ENCODE measurements around the gene ACTA1. TPM values are rescaled to one million over a fixed set of nuclear protein-coding genes. Genes with fewer than 3 reads are reported as not detected.

The ACTA1 gene
- total RNA-seq, 1 experiment from 2014 or later = 0.80 TPM

- Histone ChIP-seq H3K9ac (ENCODE audit: low read length) (no peak overlapping the region), H3K9me2 (replicated peaks; ENCODE audit: low read length) (no peaks in the 10 kb centered on the region), H3K27ac (ENCODE audit: low read length) (no peak overlapping the region), H3K27me3 (ENCODE audit: low read length) (no peaks in the 10 kb centered on the region), H3K36me3 (ENCODE audit: low read depth, low read length) (no peaks in the 10 kb centered on the region), H3K4me1 (ENCODE audit: insufficient read depth, low read length) (peaks cover 8% of the 10 kb centered on the region), H3K9me3 (ENCODE audit: low read length) (no peaks in the 10 kb centered on the region), H3K4me3 (ENCODE audit: low read length) (no peak overlapping the region), H3F3A (ENCODE audit: low read length, unreplicated experiment) (no peaks in the 10 kb centered on the region), H3K79me2 (ENCODE audit: low read length) (no peaks in the 10 kb centered on the region), H2AFZ (ENCODE audit: low read length) (0 out of 2 replicates have a peak overlapping the region, but pooled peaks have one; percentile 37), H4K20me1 (ENCODE audit: low read length) (no peaks in the 10 kb centered on the region), H3K4me2 (ENCODE audit: low read length) (peak overlapping the region; percentile 45)
- intact Hi-C loops (cut with micrococcal nuclease) = no loop called here
- ChIA-PET POLR2A (ENCODE audit: unreplicated experiment) (no interaction called here), CTCF (no interaction called here)
- no TSS peak for BruUV-seq (replicated peaks)
- DNase-seq (peak; percentile 72), ATAC-seq (peak; percentile 97)
- TF ChIP-seq EZH2phosphoT487 (IDR thresholded peaks at IDR 0.05; ENCODE audit: borderline replicate concordance, low read length) (no peak), CTCF (conservative IDR thresholded peaks at IDR 0.05; ENCODE audit: low read depth, low read length) (no peak), EZH2 (IDR thresholded peaks at IDR 0.05; ENCODE audit: low read length, unreplicated experiment) (no peak)
Measured at GRCh38 chr1:229410692-229411433, 23.0 kb downstream of the ACTA1 start.

DNA sequence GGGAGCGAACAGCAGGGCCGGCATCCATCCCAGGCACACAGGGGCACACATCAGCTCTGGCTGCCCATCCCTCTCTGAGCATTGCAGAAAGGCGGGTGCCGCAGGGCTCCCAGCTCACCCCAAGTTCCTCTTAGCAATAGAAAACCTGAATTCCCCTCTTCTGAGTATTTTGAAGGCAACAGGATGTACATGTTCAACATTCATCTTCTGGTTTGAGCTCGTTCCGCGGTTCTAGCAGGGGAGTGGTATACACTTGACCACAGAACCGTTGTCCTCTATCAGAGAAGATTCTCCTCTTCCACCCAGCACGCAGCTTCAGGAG lies 23.6 kb downstream of the ACTA1 start:
- H3F3A ChIP-seq (ENCODE audit: low read length, unreplicated experiment) = no peaks in the 10 kb centered on the region
- 0 out of 2 replicates have a peak overlapping the region, but pooled peaks have one; percentile 45 for H3K4me2 ChIP-seq (ENCODE audit: low read length)
- ATAC-seq = no peak

More for the DNA sequence above, 23.6 kb downstream of the ACTA1 start:
- H3K79me2 ChIP-seq (ENCODE audit: low read length) = no peaks in the 10 kb centered on the region
- H3K36me3 ChIP-seq (ENCODE audit: low read depth, low read length) = no peaks in the 10 kb centered on the region
- H3K4me3 ChIP-seq (ENCODE audit: low read length) = no peak overlapping the region
- no peaks in the 10 kb centered on the region for H3K9me2 ChIP-seq (replicated peaks; ENCODE audit: low read length)
- no peak for TF ChIP-seq EZH2phosphoT487 (IDR thresholded peaks at IDR 0.05; ENCODE audit: borderline replicate concordance, low read length)
- TF ChIP-seq CTCF (conservative IDR thresholded peaks at IDR 0.05; ENCODE audit: low read depth, low read length) = no peak
- no peak for TF ChIP-seq EZH2 (IDR thresholded peaks at IDR 0.05; ENCODE audit: low read length, unreplicated experiment)
- CTCF ChIA-PET = no interaction called here
- H3K9me3 ChIP-seq (ENCODE audit: low read length) = no peaks in the 10 kb centered on the region
- POLR2A ChIA-PET (ENCODE audit: unreplicated experiment) = no interaction called here
- peaks cover 8% of the 10 kb centered on the region for H3K4me1 ChIP-seq (ENCODE audit: insufficient read depth, low read length)
- no peak overlapping the region for H3K27ac ChIP-seq (ENCODE audit: low read length)
- no TSS peak for BruUV-seq (replicated peaks)
- no peak overlapping the region for H3K9ac ChIP-seq (ENCODE audit: low read length)
- no peaks in the 10 kb centered on the region for H3K27me3 ChIP-seq (ENCODE audit: low read length)
- no peaks in the 10 kb centered on the region for H4K20me1 ChIP-seq (ENCODE audit: low read length)
- DNase-seq = no peak
- no peak overlapping the region for H2AFZ ChIP-seq (ENCODE audit: low read length)
- intact Hi-C loops (cut with micrococcal nuclease) = no loop called here
